Activated naive CD4-positive, alpha-beta T cell treated with anti-CD3 and anti-CD28 coated beads, Interleukin-2, amount 50 U/mL, for 24 hours (primary cell): ENCODE measurements around the gene BANP.
A peak's percentile ranks its signal among the peaks of the same experiment; 100 is the strongest.

Experiments
- H3K27ac Mint-ChIP-seq: one replicate; pipeline ENCODE4 v1.8.0; 2021; ENCODE audit warnings: mild to moderate bottlenecking, mixed read lengths
- H3K27me3 Mint-ChIP-seq: one replicate; pipeline ENCODE4 v1.8.0; 2021; ENCODE audit warnings: mixed read lengths
- H3K36me3 Mint-ChIP-seq: one replicate; pipeline ENCODE4 v1.8.0; 2021; ENCODE audit warnings: mixed read lengths
- H3K4me1 Mint-ChIP-seq: one replicate; pipeline ENCODE4 v1.8.0; 2021; ENCODE audit warnings: mixed read lengths
- H3K4me3 Mint-ChIP-seq: one replicate; pipeline ENCODE4 v1.8.0; 2021; ENCODE audit warnings: mild to moderate bottlenecking, mixed read lengths
- H3K9me3 Mint-ChIP-seq: one replicate; pipeline ENCODE4 v1.8.0; 2021; ENCODE audit warnings: mixed read lengths

The BANP gene

GRCh38 chr16:88059701-88060386 is 108.6 kb downstream of the BANP start:
- Mint-ChIP-seq H3K9me3 (no peaks in the 10 kb centered on the region), H3K4me1 (no peaks in the 10 kb centered on the region), H3K27ac (no peak overlapping the region), H3K27me3 (no peaks in the 10 kb centered on the region), H3K4me3 (no peak overlapping the region), H3K36me3 (peaks cover 3% of the 10 kb centered on the region)

- no peaks in the 10 kb centered on the region for H3K9me3 Mint-ChIP-seq
- no peak overlapping the region for H3K4me3 Mint-ChIP-seq
- H3K36me3 Mint-ChIP-seq: peaks cover 3% of the 10 kb centered on the region
- H3K27me3 Mint-ChIP-seq: no peaks in the 10 kb centered on the region
- H3K27ac Mint-ChIP-seq: peak overlapping the region; percentile 41
- no peaks in the 10 kb centered on the region for H3K4me1 Mint-ChIP-seq
These were observed 109.4 kb downstream of the BANP start for GRCh38 chr16:88060524-88061219.

DNA sequence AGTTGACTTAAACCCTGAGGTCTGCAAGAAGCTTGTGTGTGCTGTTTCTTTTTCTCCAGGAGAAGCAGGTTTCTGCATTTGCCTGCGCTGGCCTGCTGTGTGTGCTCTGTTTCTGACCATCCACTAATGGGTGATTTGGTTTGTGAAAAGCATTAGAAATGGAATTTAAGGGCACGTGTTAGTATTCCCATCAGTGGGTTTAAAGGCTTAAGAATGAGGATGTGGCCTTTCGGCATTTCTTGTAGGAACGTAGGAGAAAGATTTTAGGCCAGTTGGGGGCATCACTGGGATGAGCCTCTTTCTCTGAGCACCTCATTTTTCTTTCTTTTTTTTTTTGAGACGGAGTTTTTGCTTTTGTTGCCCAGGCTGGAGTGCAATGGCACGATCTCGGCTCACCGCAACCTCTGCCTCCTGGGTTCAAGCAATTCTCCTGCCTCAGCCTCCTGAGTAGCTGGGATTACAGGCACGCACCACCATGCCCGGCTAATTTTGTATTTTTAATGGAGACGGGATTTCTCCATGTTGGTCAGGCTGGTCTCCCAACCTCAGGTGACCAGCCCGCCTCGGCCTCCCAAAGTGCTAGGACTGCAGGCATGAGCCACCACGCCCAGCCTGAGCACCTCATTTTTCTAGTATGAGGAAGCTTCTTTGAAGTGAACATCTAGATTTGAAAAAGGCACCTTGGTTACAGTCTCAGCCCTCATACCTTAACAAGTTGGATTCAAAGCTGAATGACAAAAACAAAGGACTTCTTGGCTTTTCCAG is 110.3 kb downstream of the BANP start:
- H3K36me3 Mint-ChIP-seq: peaks cover 3% of the 10 kb centered on the region
- H3K27me3 Mint-ChIP-seq: no peaks in the 10 kb centered on the region
- no peak overlapping the region for H3K27ac Mint-ChIP-seq
- no peaks in the 10 kb centered on the region for H3K4me1 Mint-ChIP-seq
- H3K4me3 Mint-ChIP-seq: no peak overlapping the region
- no peaks in the 10 kb centered on the region for H3K9me3 Mint-ChIP-seq

DNA sequence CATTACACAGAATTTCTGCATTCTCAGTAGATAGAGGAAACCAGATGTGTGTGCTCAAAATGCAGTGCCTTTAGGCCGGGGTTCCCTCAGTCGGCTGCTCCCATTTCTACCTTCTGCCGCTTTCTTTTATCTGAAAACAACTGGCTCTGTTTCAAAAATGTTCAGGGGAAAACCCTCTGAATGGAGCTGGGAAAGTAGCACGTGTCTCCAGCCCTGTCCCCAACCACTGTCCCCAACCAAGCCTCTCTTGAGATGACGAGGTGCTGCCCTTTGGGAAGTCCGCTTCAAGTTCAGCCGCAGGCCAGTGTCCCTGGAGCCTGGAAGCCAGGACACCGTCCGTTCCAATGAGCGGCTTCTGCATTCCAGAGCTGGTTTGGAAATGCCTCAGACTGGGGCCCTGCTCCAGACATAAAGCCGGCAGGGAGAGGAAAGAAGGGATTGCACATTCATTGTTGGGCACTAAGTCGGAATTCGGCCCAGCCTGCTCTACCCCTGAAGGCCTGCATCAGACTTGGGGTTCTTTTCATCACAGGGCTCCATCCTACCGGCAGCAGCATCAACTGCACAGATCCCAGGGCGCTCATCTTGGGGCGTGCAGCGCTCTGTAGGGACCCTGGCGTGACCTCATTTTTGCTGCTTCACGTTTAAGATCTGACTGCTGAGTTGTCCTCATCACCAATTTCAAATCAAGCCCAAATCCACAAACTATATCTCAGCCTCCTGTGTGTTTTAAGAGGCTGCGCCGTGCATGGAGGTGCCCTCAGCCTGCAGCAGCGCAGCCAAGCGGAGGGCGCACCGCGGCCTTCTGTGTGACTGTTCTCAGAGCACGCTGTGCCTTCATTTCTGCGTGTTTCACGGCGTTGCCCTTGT is 111.3 kb downstream of the BANP start:
- Mint-ChIP-seq H3K4me1 (no peaks in the 10 kb centered on the region), H3K27ac (no peak overlapping the region), H3K27me3 (no peaks in the 10 kb centered on the region), H3K36me3 (peaks cover 3% of the 10 kb centered on the region), H3K4me3 (no peak overlapping the region), H3K9me3 (no peaks in the 10 kb centered on the region)

- peaks cover 3% of the 10 kb centered on the region for H3K36me3 Mint-ChIP-seq
These were observed 112.1 kb downstream of the BANP start for GRCh38 chr16:88063211-88063773.

GRCh38 chr16:88064011-88064888 is 113.0 kb downstream of the BANP start:
- Mint-ChIP-seq H3K4me3 (no peak overlapping the region), H3K4me1 (no peaks in the 10 kb centered on the region), H3K27ac (no peak overlapping the region), H3K27me3 (no peaks in the 10 kb centered on the region), H3K9me3 (no peaks in the 10 kb centered on the region), H3K36me3 (peaks cover 3% of the 10 kb centered on the region)

More at GRCh38 chr16:88063211-88063773, 112.1 kb downstream of the BANP start:
- Mint-ChIP-seq H3K27me3 (no peaks in the 10 kb centered on the region), H3K4me3 (no peak overlapping the region), H3K27ac (no peak overlapping the region), H3K4me1 (no peaks in the 10 kb centered on the region), H3K9me3 (no peaks in the 10 kb centered on the region)

DNA sequence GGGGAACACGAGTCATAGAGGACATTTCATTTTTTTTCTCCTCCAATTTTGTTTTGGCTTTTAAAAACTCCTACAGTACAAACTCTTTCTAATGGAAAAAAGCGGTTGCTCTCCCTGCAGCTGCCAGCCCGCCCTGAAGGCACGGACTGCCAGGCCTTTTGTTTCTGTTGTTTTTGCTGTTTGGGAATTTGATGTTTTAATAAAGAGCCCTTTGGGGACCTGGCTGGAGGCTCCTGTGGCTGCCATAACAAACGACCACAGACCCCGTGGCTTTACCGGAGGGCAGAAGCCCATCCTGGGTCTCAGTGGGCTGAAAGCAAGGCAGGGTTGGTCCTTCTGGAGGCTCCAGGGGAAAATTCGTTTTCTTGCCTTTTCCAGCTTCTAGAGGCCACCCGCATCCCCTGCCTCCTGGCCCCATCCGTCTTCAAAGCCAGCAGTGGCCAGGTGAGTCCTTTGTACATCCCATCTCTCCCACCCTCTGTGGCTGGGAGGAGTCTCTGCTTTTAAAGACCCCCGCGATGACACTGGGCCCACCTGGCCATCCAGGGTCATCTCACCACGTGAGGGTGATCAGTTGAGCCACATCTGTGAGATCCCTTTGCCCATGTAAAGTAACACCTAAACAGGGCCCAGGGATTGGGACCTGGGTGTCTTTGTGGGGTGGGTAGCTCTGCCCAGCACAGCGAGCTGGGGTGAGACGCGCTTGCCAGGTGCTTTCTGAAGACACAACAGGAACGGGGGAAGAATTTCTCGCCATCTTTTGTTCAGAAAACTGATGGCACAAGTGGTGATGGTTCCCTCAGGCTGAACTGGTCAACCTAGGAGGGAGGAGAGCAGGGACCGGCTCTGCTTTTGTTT is 113.9 kb downstream of the BANP start:
- Mint-ChIP-seq H3K27me3 (no peaks in the 10 kb centered on the region), H3K36me3 (peaks cover 5% of the 10 kb centered on the region), H3K27ac (no peak overlapping the region), H3K9me3 (no peaks in the 10 kb centered on the region), H3K4me3 (no peak overlapping the region), H3K4me1 (no peaks in the 10 kb centered on the region)

- Mint-ChIP-seq H3K36me3 (peaks cover 2% of the 10 kb centered on the region), H3K4me3 (no peak overlapping the region), H3K4me1 (no peaks in the 10 kb centered on the region), H3K27ac (no peak overlapping the region), H3K27me3 (no peaks in the 10 kb centered on the region), H3K9me3 (no peaks in the 10 kb centered on the region)
These were observed 114.5 kb downstream of the BANP start for GRCh38 chr16:88065747-88066142.

DNA sequence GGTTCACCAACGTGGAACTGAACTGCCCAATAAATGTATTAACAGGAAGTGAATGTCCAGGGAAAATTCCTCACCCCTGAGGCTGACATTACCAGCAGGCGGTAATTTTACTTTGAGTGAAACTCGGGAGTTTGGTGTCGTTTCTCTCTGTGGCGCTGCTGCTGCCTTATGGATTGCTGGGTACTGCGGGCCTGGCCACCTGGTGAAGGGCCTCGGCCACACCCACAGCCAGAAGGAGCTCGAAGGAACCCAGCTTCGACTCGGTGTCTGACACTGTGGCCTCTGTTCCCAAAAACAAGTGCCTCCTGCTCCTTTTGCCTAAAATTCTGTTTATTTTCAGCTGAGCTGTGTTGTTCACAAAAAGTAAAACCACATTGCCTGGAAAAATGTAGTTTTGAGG is 115.0 kb downstream of the BANP start:
- Mint-ChIP-seq H3K4me3 (no peak overlapping the region), H3K9me3 (no peaks in the 10 kb centered on the region), H3K4me1 (no peaks in the 10 kb centered on the region), H3K36me3 (peaks cover 2% of the 10 kb centered on the region), H3K27me3 (no peaks in the 10 kb centered on the region), H3K27ac (no peak overlapping the region)

GRCh38 chr16:88066680-88067529 is 115.7 kb downstream of the BANP start:
- Mint-ChIP-seq H3K27ac (no peak overlapping the region), H3K27me3 (no peaks in the 10 kb centered on the region)

DNA sequence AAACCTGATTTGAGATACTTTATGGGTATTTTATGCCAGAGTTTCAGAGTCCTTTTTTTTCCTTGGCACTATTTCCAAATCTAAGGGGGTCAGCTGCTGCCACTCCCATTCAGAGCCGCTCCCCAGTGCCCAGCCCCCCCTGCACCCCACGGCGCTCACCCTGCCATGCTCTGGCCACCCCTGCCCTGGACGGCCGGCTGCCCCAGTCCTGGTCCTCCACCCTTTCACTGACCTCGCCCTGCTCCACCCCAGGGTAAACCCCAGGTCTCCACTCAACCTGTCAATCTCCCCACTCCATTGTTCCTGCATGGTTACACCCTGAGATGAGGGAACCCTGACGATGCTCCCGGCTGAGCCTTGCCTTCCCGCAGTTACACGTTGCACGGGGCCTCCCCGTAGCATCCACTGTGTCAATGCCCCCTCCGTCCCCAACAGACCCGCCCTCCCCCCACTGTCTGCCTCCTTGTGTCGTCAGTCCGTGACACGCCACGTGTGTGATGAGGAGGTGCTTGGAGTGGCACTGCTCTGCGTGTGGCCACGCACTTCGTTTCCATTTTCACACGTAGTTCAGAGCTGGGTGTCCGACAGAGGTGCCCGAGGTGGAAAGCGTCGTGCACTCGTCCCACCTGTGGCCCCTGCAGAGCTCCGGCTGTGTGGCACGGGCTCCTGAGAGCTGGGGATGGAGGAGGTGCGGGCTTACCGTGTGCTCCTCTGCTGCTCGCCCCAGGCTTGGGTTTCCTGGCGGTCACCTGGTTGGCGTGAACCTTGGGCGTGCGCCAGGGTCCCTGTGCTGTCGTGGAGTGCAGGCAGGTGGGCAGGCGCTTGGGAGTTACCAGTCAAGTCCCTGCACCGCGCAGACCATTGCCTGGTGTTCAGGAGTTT is 116.5 kb downstream of the BANP start:
- Mint-ChIP-seq H3K27ac (no peak overlapping the region), H3K4me3 (no peak overlapping the region)

More at GRCh38 chr16:88066680-88067529, 115.7 kb downstream of the BANP start:
- H3K9me3 Mint-ChIP-seq: no peaks in the 10 kb centered on the region
- peaks cover 2% of the 10 kb centered on the region for H3K36me3 Mint-ChIP-seq
- no peaks in the 10 kb centered on the region for H3K4me1 Mint-ChIP-seq
- H3K4me3 Mint-ChIP-seq: no peak overlapping the region

More for the DNA sequence above, 116.5 kb downstream of the BANP start:
- Mint-ChIP-seq H3K9me3 (no peaks in the 10 kb centered on the region), H3K27me3 (no peaks in the 10 kb centered on the region), H3K36me3 (peaks cover 2% of the 10 kb centered on the region), H3K4me1 (no peaks in the 10 kb centered on the region)
